Spleen (tissue), 11 donors: ENCODE results near the gene RABAC1. TPM values are rescaled to one million over a fixed set of nuclear protein-coding genes. Genes with fewer than 3 reads are reported as not detected.
A peak's percentile ranks its signal among the peaks of the same experiment; 100 is the strongest.

Experiments used
- DNase-seq: peaks from one replicate; pipeline ENCODE4 v3.0.0-alpha.2; 2020
- H3K27ac ChIP-seq, 8 donors: fragments of 200-600 bp; sonication (generic) in 7 of 8; 1 replicate in 4 of 8; 2 replicates in 4 of 8; pipeline versions ENCODE4 v1.5.0 to v1.8.0; 2016 to 2021; ENCODE audit warnings: inconsistent platforms in 4 of 8, mild to moderate bottlenecking in 4 of 8, moderate library complexity in 1 of 8
- H3K27me3 ChIP-seq, 7 donors: fragments of 200-600 bp; sonication (generic) in 6 of 7; replicated peaks in 1 of 7; 1 replicate in 4 of 7; 2 replicates in 3 of 7; pipeline versions ENCODE4 v1.5.0 to v1.8.0; 2016 to 2021; ENCODE audit warnings: inconsistent platforms in 3 of 7, mild to moderate bottlenecking in 1 of 7
- H3K36me3 ChIP-seq, 6 donors: fragments of 200-600 bp; sonication (generic) in 5 of 6; 1 replicate in 4 of 6; 2 replicates in 2 of 6; pipeline versions ENCODE4 v1.5.0 to v1.8.0; 2016 to 2021; ENCODE audit warnings: inconsistent platforms in 2 of 6
- H3K4me1 ChIP-seq, 6 donors: fragments of 200-600 bp; sonication (generic) in 5 of 6; 1 replicate in 3 of 6; 2 replicates in 3 of 6; pipeline versions ENCODE4 v1.5.0 to v1.8.0; 2016 to 2021; ENCODE audit warnings: inconsistent platforms in 3 of 6
- H3K4me3 ChIP-seq, 8 donors: fragments of 200-600 bp; sonication (generic) in 7 of 8; 1 replicate in 4 of 8; 2 replicates in 4 of 8; pipeline versions ENCODE4 v1.5.0 to v1.8.0; 2016 to 2021; ENCODE audit warnings: inconsistent platforms in 4 of 8, mild to moderate bottlenecking in 4 of 8, moderate library complexity in 2 of 8
- H3K9me3 ChIP-seq, 8 donors: fragments of 200-600 bp; sonication (generic) in 7 of 8; 1 replicate in 4 of 8; 2 replicates in 4 of 8; pipeline versions ENCODE4 v1.5.0 to v1.8.0; 2016 to 2021; ENCODE audit warnings: inconsistent platforms in 4 of 8
- POLR2A ChIP-seq, 3 donors: fragments of 450-650 bp; IDR thresholded peaks; one replicate each; pipeline ENCODE4 v1.5.1; 2017; ENCODE audit warnings: antibody characterized with exemption in 3 of 3, mild to moderate bottlenecking in 1 of 3
- POLR2AphosphoS5 ChIP-seq, 3 donors: sonication (generic); formaldehyde crosslinking; IDR thresholded peaks; one replicate each; pipeline ENCODE4 v1.5.1; 2017; ENCODE audit warnings: antibody characterized with exemption in 3 of 3
- WGBS, 5 donors: extraction: QIAGEN DNeasy Blood & Tissue Kit in 3 of 5; methylation state at CpG; one replicate each; pipeline versions ENCODE4 v1.1.5 to v1.1.7; 2013 to 2018; 5-methylcytosine and 5-hydroxymethylcytosine counted together
- intact Hi-C: fragments of 100-400 bp; cut with DNase I; formaldehyde crosslinking; loops from one replicate; pipeline ENCODE4 v1.15.0; 2023; ENCODE audit warnings: low total_unique reads
- polyA plus RNA-seq, 3 donors: library from polyadenylated mRNA; stranded (reverse); fragments of 200-250 nt; gene quantifications; one replicate each; pipeline ENCODE4 v1.2.1, GENCODE V29; 2013
- total RNA-seq, 7 donors: library from RNA; depleted of rRNA in 3 of 7; stranded (reverse); fragments of >200 nt in 3 of 7; fragmentation: NEBNext Ultra II Directional in 4 of 7; extraction: Animal tissue kit (Norgen Biotek cat#: 25700) in 4 of 7; gene quantifications; one replicate each; pipeline versions ENCODE4 v1.1.0 to v1.2.1, GENCODE V29; 2016 to 2021
- TF ChIP-seq, protein P1 (sequence below), 11 experiments: fragments of 200-600 bp in 7 of 11; fragments of 450-650 bp in 4 of 11; sonication (generic) in 4 of 11; IDR thresholded peaks in 8 of 11; conservative IDR thresholded peaks in 3 of 11; 1 replicate in 7 of 11; 2 replicates in 4 of 11; pipeline versions ENCODE4 v1.4.0 to v1.8.0; 2016 to 2021; ENCODE audit warnings: antibody characterized with exemption in 11 of 11, inconsistent platforms in 4 of 11, mild to moderate bottlenecking in 1 of 11
- donor health status: healthy with polysubstance abuse.
- donor health status: DM: no; HTN: no; CAD: no; lungs with moderate emphysema.
- donor health status: DM: no; HTN: no; CAD: no.
- donor health status: Bipolar disorder and iron deficiency.
- donor health status: healthy.
- donor health status: DM: no; HTN: no; CAD: no.
- donor health status: DM: yes; HTN: yes; CAD: no.

The RABAC1 gene
- total and polyA plus RNA-seq, 10 donors: 85.6 to 165 (median 134) TPM

DNA sequence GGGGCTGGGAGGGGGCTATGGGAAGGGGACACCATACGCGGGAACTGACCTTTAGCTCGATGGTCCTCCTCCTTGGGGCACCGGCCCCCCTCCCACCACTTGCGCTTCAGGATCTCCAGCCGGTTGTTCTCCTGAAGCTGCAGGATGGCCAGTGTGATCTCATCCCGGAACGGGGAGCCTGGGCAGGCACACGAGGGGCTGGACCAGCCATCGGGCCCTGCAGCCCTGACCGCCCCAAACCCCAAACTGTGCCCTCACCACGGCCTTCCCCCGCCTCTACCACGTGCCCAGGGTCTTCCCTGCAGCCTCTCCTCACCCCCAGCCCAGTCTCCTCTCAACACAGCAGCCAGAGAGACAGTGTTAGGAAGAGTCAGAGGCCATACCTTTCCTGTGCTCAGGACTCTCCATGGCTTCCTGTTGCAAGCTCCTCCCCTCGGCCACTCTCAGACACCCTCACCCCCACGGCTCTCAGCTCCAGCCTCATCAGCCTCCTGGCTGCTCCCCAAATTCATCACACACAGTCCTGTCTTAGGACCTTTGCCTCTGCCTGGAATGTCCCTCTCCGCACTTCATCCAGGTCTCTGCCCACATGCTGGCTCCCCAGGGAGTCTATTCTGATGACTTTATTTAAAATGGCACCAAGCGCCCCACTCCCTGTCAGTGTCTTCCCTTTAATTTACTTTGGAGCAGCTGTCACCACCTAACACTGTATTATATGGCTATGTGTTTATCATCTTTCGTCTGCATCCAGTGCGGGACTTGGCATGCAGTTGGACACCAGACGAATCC lies 44.6 kb upstream of the RABAC1 start:
- Histone ChIP-seq H3K27ac (no peak overlapping the region), H3K36me3 (no peaks in the 10 kb centered on the region), H3K4me3 (no peak overlapping the region), H3K9me3 (no peaks in the 10 kb centered on the region), H3K27me3 (peaks cover 0 to 56% (median 22%) of the 10 kb centered on the region in 7 donors), H3K4me1 (peaks cover 0 to 10% (median under 1%) of the 10 kb centered on the region in 6 donors)
- DNase-seq: no peak
- TF ChIP-seq, protein P1, sequence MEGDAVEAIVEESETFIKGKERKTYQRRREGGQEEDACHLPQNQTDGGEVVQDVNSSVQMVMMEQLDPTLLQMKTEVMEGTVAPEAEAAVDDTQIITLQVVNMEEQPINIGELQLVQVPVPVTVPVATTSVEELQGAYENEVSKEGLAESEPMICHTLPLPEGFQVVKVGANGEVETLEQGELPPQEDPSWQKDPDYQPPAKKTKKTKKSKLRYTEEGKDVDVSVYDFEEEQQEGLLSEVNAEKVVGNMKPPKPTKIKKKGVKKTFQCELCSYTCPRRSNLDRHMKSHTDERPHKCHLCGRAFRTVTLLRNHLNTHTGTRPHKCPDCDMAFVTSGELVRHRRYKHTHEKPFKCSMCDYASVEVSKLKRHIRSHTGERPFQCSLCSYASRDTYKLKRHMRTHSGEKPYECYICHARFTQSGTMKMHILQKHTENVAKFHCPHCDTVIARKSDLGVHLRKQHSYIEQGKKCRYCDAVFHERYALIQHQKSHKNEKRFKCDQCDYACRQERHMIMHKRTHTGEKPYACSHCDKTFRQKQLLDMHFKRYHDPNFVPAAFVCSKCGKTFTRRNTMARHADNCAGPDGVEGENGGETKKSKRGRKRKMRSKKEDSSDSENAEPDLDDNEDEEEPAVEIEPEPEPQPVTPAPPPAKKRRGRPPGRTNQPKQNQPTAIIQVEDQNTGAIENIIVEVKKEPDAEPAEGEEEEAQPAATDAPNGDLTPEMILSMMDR (IDR thresholded peaks at IDR 0.05 in 8 of 11, conservative IDR thresholded peaks at IDR 0.05 in 3 of 11): no peak
- no peak for TF ChIP-seq POLR2AphosphoS5 (IDR thresholded peaks at IDR 0.05)
- 75 to 87% (median 83%) methylated on average over 16 to 21 of the region's 21 CpGs for WGBS, 5 donors
- intact Hi-C loops: no loop called here

- DNase-seq: no peak
- H3K36me3 ChIP-seq: no peaks in the 10 kb centered on the region
- no peaks in the 10 kb centered on the region for H3K9me3 ChIP-seq
- H3K27ac ChIP-seq: no peak overlapping the region
- H3K4me1 ChIP-seq: peaks cover 7 to 30% (median 19%) of the 10 kb centered on the region in 6 donors
- intact Hi-C loops: no loop called here
- TF ChIP-seq POLR2AphosphoS5 (IDR thresholded peaks at IDR 0.05) (no peak), POLR2A (IDR thresholded peaks at IDR 0.05) (no peak)
- TF ChIP-seq, protein P1 (IDR thresholded peaks at IDR 0.05 in 8 of 11, conservative IDR thresholded peaks at IDR 0.05 in 3 of 11): no peak
- WGBS, 5 donors: 82 to 91% (median 86%) methylated on average over 7 of the region's 7 CpGs
- H3K27me3 ChIP-seq: peaks cover 0 to 90% (median 59%) of the 10 kb centered on the region in 7 donors
- no peak overlapping the region for H3K4me3 ChIP-seq
These were observed 40.7 kb upstream of the RABAC1 start for GRCh38 chr19:41999878-42000208.

- H3K27me3 ChIP-seq: peaks cover 0 to 96% (median 65%) of the 10 kb centered on the region in 7 donors
- intact Hi-C loops: no loop called here
- H3K27ac ChIP-seq: no peak overlapping the region
- no peak for DNase-seq
- TF ChIP-seq POLR2AphosphoS5 (IDR thresholded peaks at IDR 0.05) (no peak), POLR2A (IDR thresholded peaks at IDR 0.05) (no peak)
- TF ChIP-seq, protein P1 (IDR thresholded peaks at IDR 0.05 in 8 of 11, conservative IDR thresholded peaks at IDR 0.05 in 3 of 11): no peak
- H3K4me1 ChIP-seq: peaks cover 7 to 36% (median 22%) of the 10 kb centered on the region in 6 donors
- WGBS, 5 donors: 15 to 24% (median 16%) methylated on average over 27 to 55 of the region's 55 CpGs
- H3K9me3 ChIP-seq: no peaks in the 10 kb centered on the region
- H3K36me3 ChIP-seq: no peaks in the 10 kb centered on the region
- H3K4me3 ChIP-seq: peak overlapping the region in 2 of 8 donors; percentile 15 to 56
These were observed 40.2 kb upstream of the RABAC1 start for GRCh38 chr19:41999071-41999877.
